ENCODE data around the gene NOP14. TPM values are rescaled to one million over a fixed set of nuclear protein-coding genes. Genes with fewer than 3 reads are reported as not detected.

Gene NOP14
- total and polyA plus RNA-seq, 2 donors (not counting 3 experiments of a cell fraction or from before 2014, with no cell fraction given), result 9.5 to 45.2 TPM

- no peak overlapping the region for H2AFZ ChIP-seq (ENCODE audit: low read depth, low read length)
- H3K27ac ChIP-seq (ENCODE audit: insufficient read depth, low read depth, low read length), result no peak overlapping the region
- dilution Hi-C loops (cut with MboI; ENCODE audit: extremely low pct_ligation_motif_present, low sequenced_read_pairs), result no loop called here
- H3K9ac ChIP-seq (replicated peaks; ENCODE audit: extremely low read depth, insufficient read depth, low read length), result no peak overlapping the region
- no TSS peak for BruUV-seq (replicated peaks)
- no peak overlapping the region for H3K4me2 ChIP-seq (ENCODE audit: insufficient read depth, low read length)
- H3K9me1 ChIP-seq (replicated peaks; ENCODE audit: control insufficient read depth, extremely low read depth, insufficient read depth, low read length), result no peaks in the 10 kb centered on the region
- no peak for TF ChIP-seq EZH2 (IDR thresholded peaks at IDR 0.05; ENCODE audit: borderline replicate concordance, low read depth, low read length, severe bottlenecking)
- TF ChIP-seq MAX (IDR thresholded peaks at IDR 0.05; ENCODE audit: insufficient read depth, insufficient read length), result no peak
- no peak for TF ChIP-seq GATA2 (IDR thresholded peaks at IDR 0.05; ENCODE audit: insufficient read depth, insufficient read length, low read depth, low read length)
- TF ChIP-seq POLR2AphosphoS5 (IDR thresholded peaks at IDR 0.05; ENCODE audit: insufficient read depth, low read depth, low read length), result no peak
- TF ChIP-seq POLR2A (IDR thresholded peaks at IDR 0.05; ENCODE audit: low read depth, low read length), result no peak
- TF ChIP-seq CTCF (IDR thresholded peaks at IDR 0.05; ENCODE audit: extremely low read depth in 1 of 2, insufficient read depth in 1 of 2, low read depth in 1 of 2, low read length in 2 of 2), result no peak
- TF ChIP-seq FOS (IDR thresholded peaks at IDR 0.05; ENCODE audit: borderline replicate concordance, insufficient read depth, low read length), result no peak
- no peak for TF ChIP-seq MYC (IDR thresholded peaks at IDR 0.05; ENCODE audit: low read depth, low read length)
- TF ChIP-seq JUN (IDR thresholded peaks at IDR 0.05; ENCODE audit: borderline replicate concordance, insufficient read depth, insufficient read length, low read depth), result no peak
- no peak overlapping the region for H3K4me3 ChIP-seq (replicated peaks in 1 of 3; ENCODE audit: insufficient read depth in 1 of 3, low read depth in 1 of 3, low read length in 3 of 3)
- H3K79me2 ChIP-seq (ENCODE audit: control insufficient read depth, insufficient read depth, low read length), result peaks cover 11% of the 10 kb centered on the region
- no peaks in the 10 kb centered on the region for H4K20me1 ChIP-seq (replicated peaks; ENCODE audit: control insufficient read depth, extremely low read depth, insufficient read depth, low read length)
- ChIA-PET POLR2A (no interaction called here), CTCF (interaction anchor here (1.0 to 1.7 kb wide), 2 partner anchors 30 to 160 kb away, joined by 3 to 4 read pairs; no protein-coding TSS in a partner anchor)
- DNase-seq (ENCODE audit: low read depth, low spot score), result no peak
- FAIRE-seq, result no peak
- H3K9me3 ChIP-seq (replicated peaks; ENCODE audit: control insufficient read depth, insufficient read depth, low read length), result no peaks in the 10 kb centered on the region
- peaks cover 3% of the 10 kb centered on the region for H3K4me1 ChIP-seq (ENCODE audit: control insufficient read depth, extremely low read depth, insufficient read depth, low read length)
- intact Hi-C loops (cut with micrococcal nuclease), result no loop called here
- peaks cover 2 to 45% of the 10 kb centered on the region in 2 experiments for H3K36me3 ChIP-seq (ENCODE audit: control insufficient read depth in 2 of 2, extremely low read depth in 1 of 2, insufficient read depth in 2 of 2, low read length in 2 of 2)
- no peaks in the 10 kb centered on the region for H3K27me3 ChIP-seq (ENCODE audit: control insufficient read depth in 2 of 2, insufficient read depth in 2 of 2, low read length in 2 of 2)
These were observed 38.9 kb downstream of the NOP14 start for GRCh38 chr4:2924286-2924685.

Data from endothelial cell of umbilical vein (primary cell).